ENCODE results near the gene COLGALT1.
"Not testable (repeated sequence)": the region's sequence is repeated elsewhere in the genome, so short reads cannot be mapped to it uniquely, and the experiment has no call there.

Gene COLGALT1

GRCh38 chr19:17562097-17562496, 6.6 kb downstream of the COLGALT1 start:
- no peak for DNase-seq (ENCODE audit: low read depth)

- DNase-seq (ENCODE audit: low read depth) = no peak
Observed at GRCh38 chr19:17562561-17562960, 7.1 kb downstream of the COLGALT1 start.

- DNase-seq (ENCODE audit: low read depth) = no peak
Observed at GRCh38 chr19:17564781-17565180, 9.3 kb downstream of the COLGALT1 start.

- no peak for DNase-seq (ENCODE audit: low read depth)
Observed at GRCh38 chr19:17565611-17566010, 10.2 kb downstream of the COLGALT1 start.

GRCh38 chr19:17567940-17568339, 12.5 kb downstream of the COLGALT1 start:
- DNase-seq (ENCODE audit: low read depth) = no peak

GRCh38 chr19:17570291-17570690, 14.8 kb downstream of the COLGALT1 start:
- DNase-seq (ENCODE audit: low read depth) = not testable (repeated sequence)

- no peak for DNase-seq (ENCODE audit: low read depth)
Observed at GRCh38 chr19:17570791-17571190, 15.3 kb downstream of the COLGALT1 start.

- no peak for DNase-seq (ENCODE audit: low read depth)
Observed at GRCh38 chr19:17572638-17573037, 17.2 kb downstream of the COLGALT1 start.

GRCh38 chr19:17575871-17576757, 20.7 kb downstream of the COLGALT1 start:
- DNase-seq (ENCODE audit: low read depth) = no peak

GRCh38 chr19:17576758-17577456, 21.5 kb downstream of the COLGALT1 start:
- no peak for DNase-seq (ENCODE audit: low read depth)

- DNase-seq (ENCODE audit: low read depth) = no peak
Observed at GRCh38 chr19:17577457-17578097, 22.1 kb downstream of the COLGALT1 start.

GRCh38 chr19:17579661-17580244, 24.3 kb downstream of the COLGALT1 start:
- no peak for DNase-seq (ENCODE audit: low read depth)

GRCh38 chr19:17580470-17581144, 25.2 kb downstream of the COLGALT1 start:
- no peak for DNase-seq (ENCODE audit: low read depth)

- DNase-seq (ENCODE audit: low read depth) = no peak
Observed at GRCh38 chr19:17581211-17581874, 25.9 kb downstream of the COLGALT1 start.

GRCh38 chr19:17582613-17583012, 27.2 kb downstream of the COLGALT1 start:
- no peak for DNase-seq (ENCODE audit: low read depth)

GRCh38 chr19:17584132-17584531, 28.7 kb downstream of the COLGALT1 start:
- no peak for DNase-seq (ENCODE audit: low read depth)

- DNase-seq (ENCODE audit: low read depth) = not testable (repeated sequence)
Observed at GRCh38 chr19:17585395-17585794, 29.9 kb downstream of the COLGALT1 start.

- no peak for DNase-seq (ENCODE audit: low read depth)
Observed at GRCh38 chr19:17590866-17591265, 35.4 kb downstream of the COLGALT1 start.

GRCh38 chr19:17594296-17594695, 38.8 kb downstream of the COLGALT1 start:
- not testable (repeated sequence) for DNase-seq (ENCODE audit: low read depth)

GRCh38 chr19:17598063-17598462, 42.6 kb downstream of the COLGALT1 start:
- not testable (repeated sequence) for DNase-seq (ENCODE audit: low read depth)

- DNase-seq (ENCODE audit: low read depth) = no peak
Observed at GRCh38 chr19:17598953-17599352, 43.5 kb downstream of the COLGALT1 start.
